HL-60 (cell line): ENCODE measurements around the gene COLQ.

Experiments used
- GABPA ChIP-seq: IDR thresholded peaks from 2 replicates; pipeline ENCODE4 v1.6.1; 2012; ENCODE audit warnings: low read depth
- POLR2AphosphoS5 ChIP-seq: IDR thresholded peaks from 2 replicates; pipeline ENCODE4 v1.6.1; 2012; ENCODE audit warnings: low read depth
- SPI1 ChIP-seq: IDR thresholded peaks from 2 replicates; pipeline ENCODE4 v1.6.1; 2012; ENCODE audit warnings: low read depth, mild to moderate bottlenecking, borderline replicate concordance
- TF ChIP-seq, protein P1 (sequence below): IDR thresholded peaks from 2 replicates; pipeline ENCODE4 v1.6.1; 2012; ENCODE audit warnings: low read depth; ENCODE audit not compliant: insufficient replicate concordance
- TF ChIP-seq, protein P2 (sequence below): IDR thresholded peaks from one replicate; pipeline ENCODE4 v1.5.1; 2011; ENCODE audit warnings: low read length, control low read depth, inconsistent platforms; ENCODE audit not compliant: insufficient read depth

DNA sequence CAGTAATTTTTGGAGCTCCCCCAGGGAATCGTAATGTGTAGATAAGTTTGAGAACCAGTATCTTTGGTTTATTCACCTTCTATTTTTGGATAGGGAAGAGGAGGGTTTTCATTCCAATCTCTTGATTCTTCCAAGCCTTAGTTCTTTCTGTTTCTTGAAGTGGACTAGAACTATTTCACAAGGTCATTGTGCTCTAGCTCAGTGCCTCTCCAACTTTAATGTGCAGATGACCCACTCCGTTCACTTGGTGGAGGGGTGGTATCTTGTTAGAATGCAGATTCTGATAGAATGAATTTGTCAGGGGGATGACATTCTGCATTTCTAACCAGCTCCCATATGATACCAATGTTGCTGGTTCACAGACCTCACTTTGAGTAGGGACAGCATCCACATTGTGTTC lies 35.5 kb downstream of the COLQ start:
- TF ChIP-seq, protein P1, sequence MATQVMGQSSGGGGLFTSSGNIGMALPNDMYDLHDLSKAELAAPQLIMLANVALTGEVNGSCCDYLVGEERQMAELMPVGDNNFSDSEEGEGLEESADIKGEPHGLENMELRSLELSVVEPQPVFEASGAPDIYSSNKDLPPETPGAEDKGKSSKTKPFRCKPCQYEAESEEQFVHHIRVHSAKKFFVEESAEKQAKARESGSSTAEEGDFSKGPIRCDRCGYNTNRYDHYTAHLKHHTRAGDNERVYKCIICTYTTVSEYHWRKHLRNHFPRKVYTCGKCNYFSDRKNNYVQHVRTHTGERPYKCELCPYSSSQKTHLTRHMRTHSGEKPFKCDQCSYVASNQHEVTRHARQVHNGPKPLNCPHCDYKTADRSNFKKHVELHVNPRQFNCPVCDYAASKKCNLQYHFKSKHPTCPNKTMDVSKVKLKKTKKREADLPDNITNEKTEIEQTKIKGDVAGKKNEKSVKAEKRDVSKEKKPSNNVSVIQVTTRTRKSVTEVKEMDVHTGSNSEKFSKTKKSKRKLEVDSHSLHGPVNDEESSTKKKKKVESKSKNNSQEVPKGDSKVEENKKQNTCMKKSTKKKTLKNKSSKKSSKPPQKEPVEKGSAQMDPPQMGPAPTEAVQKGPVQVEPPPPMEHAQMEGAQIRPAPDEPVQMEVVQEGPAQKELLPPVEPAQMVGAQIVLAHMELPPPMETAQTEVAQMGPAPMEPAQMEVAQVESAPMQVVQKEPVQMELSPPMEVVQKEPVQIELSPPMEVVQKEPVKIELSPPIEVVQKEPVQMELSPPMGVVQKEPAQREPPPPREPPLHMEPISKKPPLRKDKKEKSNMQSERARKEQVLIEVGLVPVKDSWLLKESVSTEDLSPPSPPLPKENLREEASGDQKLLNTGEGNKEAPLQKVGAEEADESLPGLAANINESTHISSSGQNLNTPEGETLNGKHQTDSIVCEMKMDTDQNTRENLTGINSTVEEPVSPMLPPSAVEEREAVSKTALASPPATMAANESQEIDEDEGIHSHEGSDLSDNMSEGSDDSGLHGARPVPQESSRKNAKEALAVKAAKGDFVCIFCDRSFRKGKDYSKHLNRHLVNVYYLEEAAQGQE = no peak
- TF ChIP-seq, protein P2, sequence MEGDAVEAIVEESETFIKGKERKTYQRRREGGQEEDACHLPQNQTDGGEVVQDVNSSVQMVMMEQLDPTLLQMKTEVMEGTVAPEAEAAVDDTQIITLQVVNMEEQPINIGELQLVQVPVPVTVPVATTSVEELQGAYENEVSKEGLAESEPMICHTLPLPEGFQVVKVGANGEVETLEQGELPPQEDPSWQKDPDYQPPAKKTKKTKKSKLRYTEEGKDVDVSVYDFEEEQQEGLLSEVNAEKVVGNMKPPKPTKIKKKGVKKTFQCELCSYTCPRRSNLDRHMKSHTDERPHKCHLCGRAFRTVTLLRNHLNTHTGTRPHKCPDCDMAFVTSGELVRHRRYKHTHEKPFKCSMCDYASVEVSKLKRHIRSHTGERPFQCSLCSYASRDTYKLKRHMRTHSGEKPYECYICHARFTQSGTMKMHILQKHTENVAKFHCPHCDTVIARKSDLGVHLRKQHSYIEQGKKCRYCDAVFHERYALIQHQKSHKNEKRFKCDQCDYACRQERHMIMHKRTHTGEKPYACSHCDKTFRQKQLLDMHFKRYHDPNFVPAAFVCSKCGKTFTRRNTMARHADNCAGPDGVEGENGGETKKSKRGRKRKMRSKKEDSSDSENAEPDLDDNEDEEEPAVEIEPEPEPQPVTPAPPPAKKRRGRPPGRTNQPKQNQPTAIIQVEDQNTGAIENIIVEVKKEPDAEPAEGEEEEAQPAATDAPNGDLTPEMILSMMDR = no peak
- TF ChIP-seq POLR2AphosphoS5 (no peak), GABPA (no peak), SPI1 (no peak)
